Activated CD8-positive, alpha-beta T cell treated with anti-CD3 and anti-CD28 coated beads, Interleukin-2, amount 10 ng/mL, durations not matched to agents 7 days and 5 days (primary cell): Measurements from ENCODE around the gene OR7G2. TPM values are rescaled to one million over a fixed set of nuclear protein-coding genes. Genes with fewer than 3 reads are reported as not detected.
A peak's percentile ranks its signal among the peaks of the same experiment; 100 is the strongest.

Source experiments
- ATAC-seq: fragments of 150-1000 bp; cut with Tn5 transposase; one replicate; pipeline ENCODE4 v1.10.0; 2021; ENCODE audit warnings: moderate library complexity
- CTCF ChIA-PET: fragments of 350-600 bp; sonication (Branson Sonifier 250); formaldehyde crosslinking; loops from one replicate; lab custom pipeline; 2021; ENCODE audit warnings: antibody characterized with exemption; lab: Charles Lee
- POLR2A ChIA-PET: fragments of 350-600 bp; sonication (Branson Sonifier 250); formaldehyde crosslinking; loops from one replicate; lab custom pipeline; 2021; ENCODE audit warnings: antibody characterized with exemption; lab: Charles Lee
- DNase-seq: peaks from one replicate; pipeline ENCODE4 v3.0.0-alpha.2; 2020
- H3K27ac Mint-ChIP-seq: one replicate; pipeline ENCODE4 v1.8.0; 2021; ENCODE audit warnings: mild to moderate bottlenecking, mixed read lengths
- H3K27me3 Mint-ChIP-seq: one replicate; pipeline ENCODE4 v1.8.0; 2021; ENCODE audit warnings: low read depth, mixed read lengths
- H3K36me3 Mint-ChIP-seq: one replicate; pipeline ENCODE4 v1.8.0; 2021; ENCODE audit warnings: low read depth, mixed read lengths
- H3K4me1 Mint-ChIP-seq: one replicate; pipeline ENCODE4 v1.8.0; 2021; ENCODE audit warnings: low read depth, mixed read lengths
- H3K4me3 Mint-ChIP-seq: one replicate; pipeline ENCODE4 v1.8.0; 2021; ENCODE audit warnings: mild to moderate bottlenecking, mixed read lengths
- H3K9me3 Mint-ChIP-seq: one replicate; pipeline ENCODE4 v1.8.0; 2022; ENCODE audit warnings: mixed read lengths; ENCODE audit not compliant: insufficient read depth
- total RNA-seq, 2 experiments: library from RNA; stranded (reverse); gene quantifications; one replicate each; pipeline ENCODE4 v1.2.3, GENCODE V29; 2021

Gene OR7G2
- not detected for total RNA-seq

DNA sequence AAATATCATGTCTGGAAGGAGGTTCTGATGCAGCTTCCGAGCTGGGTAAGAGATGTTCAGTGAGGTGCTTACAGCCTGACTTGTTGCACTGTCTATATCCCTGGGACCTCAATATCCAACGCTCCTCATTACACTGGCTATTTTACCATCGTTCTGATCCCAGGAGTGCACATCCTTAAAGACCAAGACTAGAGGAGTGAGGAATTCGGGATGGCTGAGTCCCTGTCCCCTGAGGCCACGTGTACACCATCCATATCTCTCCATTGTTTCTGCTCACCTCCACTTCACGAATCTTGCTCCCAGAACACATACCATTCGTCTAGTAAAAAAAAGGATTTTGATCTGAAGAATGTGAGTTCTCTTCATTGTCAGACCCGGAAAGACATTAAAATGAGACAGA lies at the start of gene OR7G2:
TSS of gene OR7G2 (minus strand) at position 101 of the 400 bp plus-strand sequence. CDS start 4,232 bp downstream, outside the sequence.
- DNase-seq (no peak), ATAC-seq (no peak)
- H3K4me1 Mint-ChIP-seq = no peaks in the 10 kb centered on the region
- no peaks in the 10 kb centered on the region for H3K36me3 Mint-ChIP-seq
- CTCF ChIA-PET = no interaction called here
- H3K27me3 Mint-ChIP-seq = peaks cover 2% of the 10 kb centered on the region
- POLR2A ChIA-PET = no interaction called here
- H3K27ac Mint-ChIP-seq = no peak within 1 kb of the TSS
- no peak within 1 kb of the TSS for H3K4me3 Mint-ChIP-seq
- no peaks in the 10 kb centered on the region for H3K9me3 Mint-ChIP-seq

- Mint-ChIP-seq H3K4me3 (no peak overlapping the region), H3K36me3 (peaks cover 98% of the 10 kb centered on the region), H3K9me3 (peaks cover 12% of the 10 kb centered on the region), H3K27me3 (no peaks in the 10 kb centered on the region), H3K27ac (peak overlapping the region; percentile 45), H3K4me1 (peaks cover under 1% of the 10 kb centered on the region)
- ChIA-PET CTCF (no interaction called here), POLR2A (interaction anchor here (0.5 kb wide), 1 partner anchor 507 kb away, joined by 4 read pairs; no protein-coding TSS in a partner anchor)
- DNase-seq (no peak), ATAC-seq (no peak)
Observed at GRCh38 chr19:9156304-9156703, 49.0 kb upstream of the OR7G2 start.

DNA sequence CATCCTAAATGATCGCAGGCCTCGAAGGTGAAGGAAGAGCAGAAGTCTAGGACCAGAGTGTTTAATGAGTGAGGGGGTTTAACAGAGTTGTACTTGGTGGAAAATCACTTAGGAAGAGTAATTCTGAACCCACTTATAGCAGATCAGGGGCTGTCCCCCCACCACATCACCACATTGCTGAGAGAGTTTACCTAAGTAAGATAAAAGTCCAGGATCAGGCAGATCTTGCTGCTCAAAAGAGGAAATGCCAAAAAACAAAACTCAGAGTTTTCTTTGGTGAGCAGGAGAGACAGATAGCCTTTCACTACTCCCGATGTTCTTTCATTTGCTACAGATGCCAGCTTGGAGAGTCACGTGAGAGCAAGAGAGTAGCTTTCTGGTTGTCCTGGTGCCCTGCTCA lies 48.3 kb upstream of the OR7G2 start:
- ChIA-PET POLR2A (interaction anchor here (0.5 kb wide), 1 partner anchor 508 kb away, joined by 4 read pairs; no protein-coding TSS in a partner anchor), CTCF (no interaction called here)
- Mint-ChIP-seq H3K27ac (no peak overlapping the region), H3K27me3 (no peaks in the 10 kb centered on the region), H3K9me3 (peaks cover 16% of the 10 kb centered on the region), H3K36me3 (peaks cover 97% of the 10 kb centered on the region), H3K4me1 (peaks cover 2% of the 10 kb centered on the region), H3K4me3 (no peak overlapping the region)
- no peak for ATAC-seq
- no peak for DNase-seq

DNA sequence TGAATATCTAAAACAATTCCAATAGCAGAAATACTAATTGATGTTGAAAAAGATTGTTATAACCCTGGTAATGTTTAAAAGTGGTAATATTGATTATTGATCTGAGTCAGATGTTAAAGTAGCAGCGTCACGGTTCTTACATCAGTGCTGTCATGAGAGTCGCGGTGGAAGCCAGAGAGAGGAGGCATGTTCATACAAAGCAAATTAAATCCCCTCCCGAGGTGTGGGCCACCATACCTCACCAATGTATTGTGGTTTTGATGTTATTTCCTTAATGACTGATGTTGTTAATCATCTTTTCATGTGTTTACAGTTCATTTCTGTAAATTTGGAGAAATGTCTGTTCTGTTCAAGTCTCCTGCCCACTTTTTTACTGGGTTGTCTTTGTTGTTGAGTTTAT lies 44.1 kb upstream of the OR7G2 start:
- no peak for DNase-seq
- ChIA-PET POLR2A (no interaction called here), CTCF (no interaction called here)
- Mint-ChIP-seq H3K4me3 (no peak overlapping the region), H3K27ac (no peak overlapping the region), H3K9me3 (peaks cover 24% of the 10 kb centered on the region), H3K36me3 (peaks cover 96% of the 10 kb centered on the region), H3K27me3 (no peaks in the 10 kb centered on the region), H3K4me1 (peaks cover 10% of the 10 kb centered on the region)
- ATAC-seq = no peak

GRCh38 chr19:9150650-9151049 lies 43.4 kb upstream of the OR7G2 start:
- no peak overlapping the region for H3K27ac Mint-ChIP-seq
- H3K4me1 Mint-ChIP-seq = peaks cover 10% of the 10 kb centered on the region
- H3K27me3 Mint-ChIP-seq = no peaks in the 10 kb centered on the region
- no peak overlapping the region for H3K4me3 Mint-ChIP-seq
- ATAC-seq = no peak
- peaks cover 25% of the 10 kb centered on the region for H3K9me3 Mint-ChIP-seq
- peaks cover 95% of the 10 kb centered on the region for H3K36me3 Mint-ChIP-seq
- CTCF ChIA-PET = no interaction called here
- POLR2A ChIA-PET = no interaction called here
- no peak for DNase-seq

DNA sequence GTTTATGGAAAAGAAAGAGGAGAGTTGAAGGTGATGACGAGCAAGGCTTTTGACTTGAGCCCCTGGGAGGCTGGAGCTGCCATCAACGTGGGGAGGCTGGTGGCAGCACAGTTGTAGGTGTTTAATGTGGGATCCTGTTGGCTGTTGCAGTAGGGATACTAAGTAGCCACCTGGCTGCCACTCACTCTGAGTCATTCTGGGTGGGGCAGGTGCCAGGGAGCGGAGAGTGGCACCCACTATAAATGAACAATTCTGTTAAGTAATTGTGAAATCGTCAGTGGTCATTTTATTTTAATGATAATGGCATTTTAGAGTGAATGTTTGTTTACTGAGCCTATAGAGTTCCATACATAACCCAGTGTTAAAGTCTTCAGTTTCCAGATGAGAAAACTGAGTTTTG lies 42.7 kb upstream of the OR7G2 start:
- ATAC-seq (no peak), DNase-seq (no peak)
- H3K9me3 Mint-ChIP-seq = peaks cover 32% of the 10 kb centered on the region
- H3K4me1 Mint-ChIP-seq = peaks cover 10% of the 10 kb centered on the region
- H3K4me3 Mint-ChIP-seq = no peak overlapping the region
- peaks cover 95% of the 10 kb centered on the region for H3K36me3 Mint-ChIP-seq
- no peak overlapping the region for H3K27ac Mint-ChIP-seq
- ChIA-PET CTCF (no interaction called here), POLR2A (no interaction called here)
- H3K27me3 Mint-ChIP-seq = no peaks in the 10 kb centered on the region

DNA sequence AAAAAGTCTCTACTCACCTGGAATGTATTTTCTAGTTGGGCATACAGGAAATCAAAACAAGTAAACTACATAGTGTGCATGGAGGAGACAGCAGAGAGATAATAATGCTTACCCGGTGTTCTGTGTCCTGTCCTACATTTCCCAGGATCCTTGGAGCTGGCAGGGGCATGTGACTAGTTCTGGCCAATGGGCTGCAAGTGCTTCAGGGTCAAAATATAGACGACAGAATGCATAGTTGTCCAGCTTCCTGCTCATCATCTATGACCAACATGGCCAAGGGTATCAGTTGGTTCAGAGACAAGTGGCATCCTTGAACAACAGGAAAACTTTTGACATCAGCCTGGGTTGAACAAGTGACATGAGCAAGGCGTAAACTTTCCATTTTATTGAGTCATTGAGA lies 41.4 kb upstream of the OR7G2 start:
- no peak overlapping the region for H3K4me3 Mint-ChIP-seq
- H3K9me3 Mint-ChIP-seq = peaks cover 45% of the 10 kb centered on the region
- H3K4me1 Mint-ChIP-seq = peaks cover 16% of the 10 kb centered on the region
- CTCF ChIA-PET = no interaction called here
- ATAC-seq = no peak
- POLR2A ChIA-PET = no interaction called here
- H3K27me3 Mint-ChIP-seq = no peaks in the 10 kb centered on the region
- H3K36me3 Mint-ChIP-seq = peaks cover 95% of the 10 kb centered on the region
- no peak for DNase-seq
- H3K27ac Mint-ChIP-seq = no peak overlapping the region

GRCh38 chr19:9146882-9147281 lies 39.6 kb upstream of the OR7G2 start:
- H3K4me3 Mint-ChIP-seq = no peak overlapping the region
- DNase-seq (no peak), ATAC-seq (no peak)
- CTCF ChIA-PET = no interaction called here
- H3K4me1 Mint-ChIP-seq = peaks cover 28% of the 10 kb centered on the region
- H3K36me3 Mint-ChIP-seq = peaks cover 93% of the 10 kb centered on the region
- H3K27ac Mint-ChIP-seq = no peak overlapping the region
- POLR2A ChIA-PET = no interaction called here
- peaks cover 53% of the 10 kb centered on the region for H3K9me3 Mint-ChIP-seq
- H3K27me3 Mint-ChIP-seq = no peaks in the 10 kb centered on the region

DNA sequence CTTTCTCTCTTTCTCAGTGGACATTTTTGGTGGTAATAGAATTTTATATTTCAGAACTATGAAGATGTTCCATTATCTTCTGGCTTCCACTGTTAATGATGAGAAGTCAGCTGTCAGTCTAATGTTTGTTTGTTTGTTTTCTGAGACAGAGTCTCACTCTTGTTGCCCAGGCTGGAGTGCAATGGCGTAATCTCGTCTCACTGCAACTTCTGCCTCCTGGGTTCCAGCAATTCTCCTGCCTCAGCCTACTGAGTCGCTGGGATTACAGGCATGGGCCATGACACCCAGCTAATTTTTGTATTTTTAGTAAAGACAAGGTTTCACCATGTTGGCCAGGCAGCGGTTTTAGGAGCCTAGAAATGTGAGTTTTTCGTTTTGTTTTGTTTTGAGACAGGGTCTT lies 37.6 kb upstream of the OR7G2 start:
- Mint-ChIP-seq H3K27me3 (no peaks in the 10 kb centered on the region), H3K9me3 (peaks cover 43% of the 10 kb centered on the region), H3K36me3 (peaks cover 88% of the 10 kb centered on the region), H3K27ac (no peak overlapping the region), H3K4me1 (peaks cover 32% of the 10 kb centered on the region), H3K4me3 (no peak overlapping the region)
- ChIA-PET POLR2A (no interaction called here), CTCF (no interaction called here)
- no peak for ATAC-seq
- no peak for DNase-seq

- Mint-ChIP-seq H3K4me3 (peak within 1 kb of the TSS; percentile 96), H3K4me1 (peaks cover 44% of the 10 kb centered on the region), H3K36me3 (peaks cover 44% of the 10 kb centered on the region), H3K27ac (peak within 1 kb of the TSS; percentile 98), H3K9me3 (peaks cover 24% of the 10 kb centered on the region), H3K27me3 (no peaks in the 10 kb centered on the region)
- ChIA-PET POLR2A (interaction anchor here (1.1 kb wide), 1 partner anchor 684 kb away, joined by 3 read pairs; no protein-coding TSS in a partner anchor), CTCF (interaction anchor here (1.3 kb wide), 1 partner anchor 65 kb away, joined by 4 read pairs; no protein-coding TSS in a partner anchor)
- peak; percentile 95 for DNase-seq
- ATAC-seq = peak; percentile 96
Observed at GRCh38 chr19:9140159-9140874, 33.0 kb upstream of the OR7G2 start, which contains the start of gene ZNF317. ZNF317 (plus strand) TSS chr19:9140397; CDS start chr19:9156017, 15,620 bp downstream.

DNA sequence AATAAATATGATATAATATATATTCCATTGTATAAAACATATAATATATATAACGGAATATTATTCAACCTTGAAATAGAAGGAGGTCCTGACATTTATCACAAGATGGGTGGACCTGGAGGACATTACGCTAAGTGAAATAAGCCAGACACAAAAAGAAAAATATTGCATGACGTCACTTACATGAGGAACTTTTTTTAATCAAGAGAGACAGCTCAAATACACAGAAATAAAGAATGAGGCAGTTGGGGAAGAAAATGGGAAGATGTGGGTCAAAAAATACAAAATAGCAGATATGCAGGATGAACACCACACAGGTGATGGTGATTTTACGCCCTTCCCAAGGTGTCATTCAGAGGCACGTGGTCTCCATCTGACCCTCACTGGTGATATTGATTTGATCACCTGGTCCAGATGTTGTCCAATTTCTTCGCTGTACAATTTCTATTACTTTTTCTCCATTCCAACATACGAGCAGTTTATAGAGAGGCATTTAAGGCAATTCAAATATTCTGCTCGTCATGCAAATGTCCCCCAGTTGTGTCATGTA lies 32.4 kb upstream of the OR7G2 start:
- Mint-ChIP-seq H3K9me3 (peaks cover 18% of the 10 kb centered on the region), H3K4me3 (peak overlapping the region; percentile 96), H3K36me3 (peaks cover 38% of the 10 kb centered on the region), H3K4me1 (peaks cover 42% of the 10 kb centered on the region), H3K27me3 (no peaks in the 10 kb centered on the region), H3K27ac (peak overlapping the region; percentile 98)
- no peak for DNase-seq
- peak; percentile 12 for ATAC-seq
- ChIA-PET CTCF (interaction anchor here (1.3 kb wide), 1 partner anchor 66 kb away, joined by 4 read pairs; no protein-coding TSS in a partner anchor), POLR2A (interaction anchor here (1.1 kb wide), 1 partner anchor 684 kb away, joined by 3 read pairs; no protein-coding TSS in a partner anchor)

- Mint-ChIP-seq H3K27ac (no peak overlapping the region), H3K9me3 (no peaks in the 10 kb centered on the region), H3K27me3 (peaks cover 6% of the 10 kb centered on the region), H3K36me3 (no peaks in the 10 kb centered on the region), H3K4me1 (peaks cover 18% of the 10 kb centered on the region), H3K4me3 (no peak overlapping the region)
- POLR2A ChIA-PET = no interaction called here
- no peak for DNase-seq
- CTCF ChIA-PET = no interaction called here
- no peak for ATAC-seq
Observed at GRCh38 chr19:9132422-9132821, 25.1 kb upstream of the OR7G2 start.
